Measurements from ENCODE around the gene GNAT1.

DNA sequence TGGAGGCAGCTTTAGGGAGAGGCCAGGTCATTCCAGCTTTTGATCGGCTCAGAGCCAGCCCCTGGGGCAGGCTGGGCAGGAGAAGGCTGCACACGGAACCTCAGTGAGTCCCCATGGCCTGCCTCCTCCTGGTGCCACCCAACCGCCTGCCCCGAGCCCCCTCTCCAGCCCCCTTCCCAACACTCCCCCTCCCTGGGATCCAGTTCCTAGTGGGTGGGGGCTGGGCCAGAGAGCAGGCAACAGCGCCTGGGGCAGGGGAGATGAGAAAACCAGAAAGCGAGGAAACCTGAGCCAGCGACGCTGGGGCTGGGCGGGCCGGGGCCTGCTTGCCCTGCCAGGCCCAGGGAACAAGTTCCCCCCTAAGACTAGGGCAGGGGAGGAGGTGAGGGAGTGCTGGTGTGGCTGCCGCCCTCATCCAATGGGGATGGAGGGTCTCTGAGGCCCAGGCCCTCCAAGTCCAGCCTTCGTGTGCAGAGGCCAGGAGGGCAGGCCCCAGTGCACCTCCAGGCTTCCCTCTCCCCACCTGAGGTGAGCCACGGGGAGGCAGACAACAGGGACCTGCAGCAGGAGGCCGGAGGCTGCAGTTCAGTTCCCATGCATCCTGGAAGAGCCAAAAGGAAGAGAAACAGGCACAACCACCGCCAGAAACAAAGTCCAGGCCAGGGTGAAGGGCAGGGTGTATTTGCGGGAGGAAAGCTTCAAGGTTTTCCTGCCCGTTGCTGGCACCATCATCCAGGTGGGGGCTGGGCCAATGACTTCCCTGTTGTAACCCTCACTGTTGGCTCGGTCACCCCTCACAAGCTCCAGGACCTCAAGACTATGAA, 40.3 kb upstream of the GNAT1 start:
- TF ChIP-seq ZNF384 (IDR thresholded peaks at IDR 0.05) (no peak), BHLHE40 (IDR thresholded peaks at IDR 0.05; ENCODE audit: borderline replicate concordance) (no peak), FOXM1 (IDR thresholded peaks at IDR 0.05; ENCODE audit: borderline replicate concordance) (no peak), FOXK2 (IDR thresholded peaks at IDR 0.05) (no peak), SP1 (IDR thresholded peaks at IDR 0.05) (no peak), SUZ12 (IDR thresholded peaks at IDR 0.05) (no peak), HDGF (IDR thresholded peaks at IDR 0.05; ENCODE audit: borderline replicate concordance) (no peak), NFRKB (IDR thresholded peaks at IDR 0.05) (no peak), L3MBTL2 (conservative IDR thresholded peaks at IDR 0.05) (peak; percentile 48; the same call in 1 of the 2 replicates)
